ENCODE measurements around the gene KCNF1.

Gene KCNF1

DNA sequence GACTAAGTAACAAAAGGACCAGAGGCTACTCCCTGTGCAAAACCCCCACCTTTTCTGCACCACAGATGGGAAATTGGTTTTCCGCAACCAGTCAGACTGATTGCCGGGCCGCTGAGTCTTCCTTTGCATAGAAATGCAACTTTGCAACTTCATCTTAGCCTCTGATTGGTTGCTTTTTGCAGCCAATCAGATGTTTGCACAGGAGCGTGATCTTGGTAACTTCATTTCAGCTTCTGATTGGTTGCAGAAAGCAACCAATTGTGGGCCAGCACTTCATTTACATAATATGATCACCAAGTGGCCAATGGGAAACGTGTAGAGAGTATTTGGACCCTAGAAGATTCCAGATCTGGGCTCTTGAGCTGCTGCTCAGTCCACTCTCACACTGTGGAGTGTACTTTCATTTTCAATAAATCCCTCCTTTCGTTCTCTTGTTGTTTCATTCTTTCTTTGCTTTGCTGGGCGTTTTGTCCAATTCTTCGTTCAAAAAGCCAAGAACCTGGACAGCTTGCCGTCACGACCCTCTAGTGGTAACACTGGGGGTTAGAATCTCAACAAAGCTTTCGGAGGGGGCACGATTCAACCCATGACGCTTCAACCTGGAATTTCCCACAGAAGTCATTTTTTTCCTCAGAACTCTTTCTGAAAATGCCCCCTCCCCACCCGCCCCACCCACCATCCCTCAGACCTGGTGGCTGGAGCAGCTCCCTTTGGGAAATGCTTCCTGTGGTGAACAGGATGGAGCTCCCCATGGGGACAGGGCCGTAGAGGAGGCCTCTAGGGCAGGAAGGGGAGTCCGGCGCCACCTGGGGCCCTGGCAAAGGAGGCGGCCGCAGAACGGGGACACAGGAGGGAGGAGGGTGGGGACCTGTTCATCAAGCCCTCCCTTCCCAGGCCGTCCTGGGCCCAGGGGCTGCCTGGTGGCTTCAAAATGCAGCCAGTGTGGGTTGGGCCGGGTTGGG is 31.8 kb upstream of the KCNF1 start:
- no peak for DNase-seq (ENCODE audit: low spot score)

DNA sequence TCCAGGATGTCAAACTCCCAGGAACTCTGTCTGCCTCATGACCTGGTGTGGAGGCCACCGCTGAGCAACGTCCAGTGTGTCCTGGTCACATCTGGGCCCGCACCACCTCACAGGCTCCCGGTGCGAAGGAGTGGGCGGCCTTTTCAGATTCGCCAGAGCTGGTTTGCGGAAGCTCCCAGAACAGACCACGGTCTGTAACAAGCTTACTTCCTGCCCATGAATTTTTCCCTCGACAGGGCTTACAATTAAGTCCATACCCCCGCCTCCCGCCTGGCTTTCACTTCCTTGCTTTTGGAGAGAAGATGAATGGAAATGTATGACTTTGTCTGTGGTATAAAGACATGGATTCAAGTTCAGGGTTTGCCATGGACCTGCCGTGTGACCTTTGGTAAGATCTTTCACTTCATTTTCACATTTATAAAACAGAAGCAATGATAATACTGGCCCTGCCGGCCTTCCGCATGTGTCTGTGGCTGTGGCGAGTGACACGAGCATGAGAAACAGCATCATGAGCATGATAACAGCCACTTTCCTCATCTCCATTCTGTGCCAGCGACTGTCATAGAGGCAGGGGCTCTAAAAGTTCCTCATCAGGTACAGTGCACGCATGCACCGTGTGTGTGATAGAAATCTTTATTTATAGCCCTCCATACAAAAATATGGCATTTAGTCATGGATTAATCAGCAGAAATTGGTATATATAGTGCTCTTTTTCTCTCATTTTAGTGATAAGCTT is 31.0 kb upstream of the KCNF1 start:
- DNase-seq (ENCODE audit: low spot score), result no peak

DNA sequence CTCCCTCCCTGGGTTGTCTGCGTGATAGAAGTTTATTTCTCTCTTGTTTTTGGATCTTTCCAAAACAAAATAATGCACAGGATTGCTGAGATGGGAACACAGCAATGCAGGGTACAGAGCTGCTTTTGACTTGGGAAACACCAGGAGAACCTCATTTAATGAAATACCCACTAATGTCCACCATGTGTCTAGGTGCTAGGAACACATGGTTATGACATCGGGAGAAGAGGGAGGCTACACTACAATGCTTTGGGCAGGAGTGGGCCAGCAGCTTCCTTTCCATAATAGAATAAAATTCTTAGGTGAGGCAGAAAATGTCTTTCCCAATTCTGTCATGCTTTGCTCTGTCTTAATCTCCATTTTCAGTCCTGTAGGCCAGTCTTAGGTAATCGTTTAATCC is 29.2 kb upstream of the KCNF1 start:
- DNase-seq (ENCODE audit: low spot score), result no peak

DNA sequence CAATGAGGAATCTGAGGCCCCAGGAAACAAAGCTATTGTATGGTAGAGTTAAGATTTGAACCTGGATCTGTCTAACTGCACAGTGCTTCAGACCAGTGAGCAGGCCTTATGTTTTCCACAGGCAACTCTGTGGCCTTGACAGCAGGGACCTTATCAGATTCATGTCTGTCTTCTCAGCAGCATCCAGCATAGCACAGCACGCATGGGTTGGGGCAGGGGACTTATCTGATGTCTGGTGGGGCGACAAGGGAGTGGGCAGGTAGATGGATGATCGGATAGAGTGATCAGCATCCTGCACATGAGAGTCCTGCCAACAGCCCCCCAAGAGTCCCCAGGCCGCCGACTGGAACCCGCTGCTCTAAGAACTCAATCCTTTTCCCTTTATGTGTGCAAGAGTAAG is 28.7 kb upstream of the KCNF1 start:
- DNase-seq (ENCODE audit: low spot score), result no peak

DNA sequence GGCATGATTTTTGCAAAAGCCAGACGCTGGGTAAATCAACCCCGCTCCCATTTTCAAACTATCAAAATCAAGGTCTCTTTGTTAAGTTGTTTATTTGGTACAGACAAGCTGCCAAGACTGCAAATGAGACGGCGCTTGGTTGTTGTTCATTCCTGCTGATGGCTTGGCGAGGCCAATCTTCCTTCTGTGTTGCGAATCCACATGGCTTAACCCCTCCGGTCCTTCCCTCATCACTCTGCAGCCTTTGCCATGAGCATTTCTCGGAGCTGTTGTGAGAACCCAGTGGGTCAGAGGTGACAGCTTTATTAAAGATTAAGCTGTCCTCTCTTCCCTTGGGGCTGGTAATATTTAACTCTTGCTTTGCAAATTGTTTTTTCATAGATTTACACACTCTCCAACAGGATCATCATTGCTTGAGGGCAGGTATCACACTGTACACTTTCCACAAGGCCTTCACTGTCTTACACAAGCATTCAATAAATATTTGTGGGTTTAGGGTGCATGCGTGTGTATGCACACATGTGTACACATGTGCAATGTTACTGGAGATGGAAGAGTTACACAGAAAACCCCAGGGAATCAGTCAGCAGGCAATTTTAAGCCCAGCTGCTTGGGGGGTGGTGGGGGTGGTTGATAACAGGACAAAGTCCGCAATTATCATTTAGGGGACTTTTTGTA is 27.8 kb upstream of the KCNF1 start:
- no peak for DNase-seq (ENCODE audit: low spot score)

DNA sequence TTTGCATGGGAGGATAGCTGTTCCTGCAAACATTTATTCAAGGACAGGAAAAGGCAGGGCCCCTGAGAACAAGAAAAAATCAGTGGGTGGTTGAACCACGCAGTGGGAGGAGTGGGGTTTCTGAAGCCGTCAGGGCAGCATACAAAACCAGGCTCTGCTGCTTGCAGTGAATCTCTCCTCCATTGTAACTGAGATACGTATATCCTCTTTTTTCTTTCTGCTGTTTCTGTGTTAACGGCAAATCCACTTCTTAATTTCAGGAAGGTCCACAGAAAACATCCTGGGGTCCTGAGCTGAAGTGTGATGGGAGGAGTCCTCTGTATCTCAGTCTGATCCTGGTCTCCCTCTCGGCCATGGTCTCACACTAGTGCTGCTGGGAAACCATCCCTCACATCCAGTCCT is 27.2 kb upstream of the KCNF1 start:
- no peak for DNase-seq (ENCODE audit: low spot score)

DNA sequence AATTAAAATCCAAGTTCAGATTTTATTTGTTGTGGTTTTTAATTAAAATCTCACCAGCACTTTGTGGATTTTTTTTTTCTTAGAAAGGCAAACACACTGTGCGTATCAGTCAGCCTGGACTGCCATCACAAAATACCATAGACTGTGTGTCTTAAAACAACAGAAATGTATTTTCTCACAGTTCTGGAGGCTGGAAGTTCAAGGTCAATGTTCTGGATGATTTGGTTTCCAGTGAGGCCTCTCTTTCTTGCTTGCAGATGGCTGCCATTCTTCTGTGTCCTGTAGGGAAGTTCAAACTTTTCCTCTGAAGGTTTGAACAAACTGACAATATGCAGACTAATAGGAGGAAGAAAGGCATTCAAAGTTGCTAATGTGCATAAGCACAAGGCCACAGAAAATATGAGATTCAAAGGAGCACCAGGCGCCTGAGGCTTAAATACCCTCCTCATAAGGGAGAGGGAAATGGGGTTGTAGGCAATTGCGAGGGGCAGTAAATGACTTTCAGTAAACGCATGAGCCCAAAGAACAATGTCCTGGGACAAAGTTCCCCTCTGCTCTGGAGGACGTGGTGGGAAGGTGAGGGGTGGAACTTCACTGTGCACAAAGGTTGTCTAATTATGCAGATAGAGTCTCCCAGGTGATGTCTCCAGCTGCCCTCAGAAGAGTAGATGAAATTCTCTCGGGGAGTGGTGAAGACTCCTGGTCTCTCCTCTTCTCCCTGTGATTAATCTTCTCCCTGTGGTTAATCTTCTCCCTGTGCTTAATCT is 26.5 kb upstream of the KCNF1 start:
- DNase-seq (ENCODE audit: low spot score), result no peak

DNA sequence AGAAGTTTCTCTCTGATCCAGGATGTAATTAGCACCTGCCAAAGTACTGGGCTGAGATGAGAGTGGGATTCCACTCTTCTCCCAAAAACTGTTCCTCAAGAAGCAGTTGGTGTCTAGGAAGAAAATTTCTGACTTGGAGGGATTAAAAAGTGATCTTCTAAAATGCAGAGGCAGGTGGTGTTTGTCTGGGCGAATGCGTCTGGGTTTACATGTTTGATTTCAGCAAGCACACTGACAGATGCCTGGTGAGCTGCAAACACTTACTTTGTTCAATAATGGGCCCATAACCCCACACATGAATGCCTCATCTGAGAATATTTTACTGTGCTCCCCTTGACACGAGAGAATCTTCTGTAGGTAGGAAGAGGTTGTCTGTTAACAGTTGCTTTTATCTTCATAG is 24.3 kb upstream of the KCNF1 start:
- DNase-seq (ENCODE audit: low spot score), result no peak

DNA sequence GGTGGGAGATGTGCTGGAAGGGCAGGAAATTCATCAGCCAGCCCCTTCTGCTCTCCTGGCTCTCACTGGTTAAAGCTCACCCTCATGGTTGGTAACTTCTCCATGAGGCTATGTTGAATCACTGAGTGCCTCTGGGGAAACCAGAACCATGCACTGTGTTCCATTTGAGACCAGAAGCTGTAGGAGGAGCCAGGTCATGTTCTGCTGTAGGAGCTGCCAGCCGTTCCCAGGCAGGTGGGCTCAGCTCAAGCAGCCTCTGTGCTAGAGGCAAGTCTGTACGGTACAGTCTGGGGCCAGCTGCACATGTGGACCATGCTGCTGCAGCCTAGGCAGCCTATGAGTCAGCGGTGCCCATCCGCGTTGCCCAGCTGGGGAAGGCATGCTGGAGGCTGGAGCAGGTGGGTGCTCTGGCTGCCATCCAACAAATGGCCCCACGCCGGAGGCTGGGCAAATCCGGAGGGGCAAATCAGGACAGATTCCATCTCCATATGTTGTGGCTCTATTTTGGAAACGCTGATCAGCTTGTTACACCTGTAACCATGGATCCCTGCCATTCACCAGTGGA is 22.0 kb upstream of the KCNF1 start:
- DNase-seq (ENCODE audit: low spot score), result no peak

DNA sequence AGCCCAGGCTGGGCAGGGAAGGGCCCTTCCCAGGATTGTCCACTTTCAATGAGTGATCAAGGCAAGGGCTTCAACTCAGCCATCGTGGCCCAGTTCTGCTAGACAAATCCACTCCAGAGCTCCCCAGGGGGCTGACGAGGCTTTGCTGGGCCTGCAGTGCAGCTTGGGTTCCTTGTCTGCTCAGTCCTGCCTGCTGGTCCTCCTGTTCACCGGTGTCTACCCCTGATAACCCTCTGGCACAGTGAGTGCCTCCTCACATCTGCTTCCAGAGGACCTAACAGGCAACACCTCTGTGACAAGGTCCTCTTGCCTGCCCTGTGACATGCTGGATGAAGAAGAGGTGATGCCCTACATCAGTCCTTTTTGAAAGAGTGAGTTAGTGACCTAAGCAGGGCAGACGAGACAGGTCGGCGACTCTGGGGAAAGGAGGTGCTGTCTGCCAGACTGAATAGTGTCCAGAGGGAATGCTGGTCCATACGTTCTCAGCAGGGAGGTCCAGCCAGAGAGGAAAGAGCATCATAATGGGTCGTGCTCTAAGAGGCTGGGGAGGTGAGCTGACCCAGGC is 20.9 kb upstream of the KCNF1 start:
- DNase-seq (ENCODE audit: low spot score), result no peak

DNA sequence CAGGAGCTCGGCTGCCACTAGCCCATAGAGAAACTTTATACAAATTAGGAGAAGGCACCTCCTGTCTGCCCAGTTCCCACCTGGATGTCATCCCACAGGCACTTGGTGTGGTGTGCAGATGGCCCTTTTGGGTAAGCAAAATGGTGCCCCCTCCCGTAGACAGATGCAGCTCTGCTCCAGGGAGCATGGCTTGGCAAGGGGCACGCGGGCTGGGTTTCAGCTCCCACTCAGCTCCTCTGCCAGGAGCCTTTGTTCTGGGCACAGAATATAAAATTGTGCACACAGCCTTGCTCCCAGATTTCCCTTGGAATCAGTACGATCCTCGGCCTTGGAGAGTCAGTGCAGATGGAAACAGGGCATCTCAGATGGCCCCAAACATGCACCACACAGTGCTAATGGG is 20.3 kb upstream of the KCNF1 start:
- DNase-seq (ENCODE audit: low spot score), result no peak

DNA sequence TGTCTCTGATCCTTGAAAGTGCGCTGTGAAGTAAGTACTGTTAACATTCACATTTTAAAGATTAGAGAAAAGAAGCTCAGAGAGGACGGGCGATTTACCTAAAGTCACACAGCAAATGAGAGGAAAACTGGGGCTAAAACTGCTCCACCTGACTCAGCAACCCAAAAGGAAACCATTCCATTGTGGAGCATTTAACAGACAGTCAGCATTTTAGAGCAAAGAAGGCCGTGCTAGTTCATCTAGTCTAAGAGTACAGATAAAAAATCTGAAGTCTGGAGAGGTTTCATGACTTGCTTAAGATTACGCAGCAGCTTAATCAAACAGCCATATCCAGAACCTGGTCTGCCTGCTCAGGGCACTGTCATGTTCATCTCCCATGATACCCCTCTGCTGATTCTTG is 19.9 kb upstream of the KCNF1 start:
- DNase-seq (ENCODE audit: low spot score), result no peak

DNA sequence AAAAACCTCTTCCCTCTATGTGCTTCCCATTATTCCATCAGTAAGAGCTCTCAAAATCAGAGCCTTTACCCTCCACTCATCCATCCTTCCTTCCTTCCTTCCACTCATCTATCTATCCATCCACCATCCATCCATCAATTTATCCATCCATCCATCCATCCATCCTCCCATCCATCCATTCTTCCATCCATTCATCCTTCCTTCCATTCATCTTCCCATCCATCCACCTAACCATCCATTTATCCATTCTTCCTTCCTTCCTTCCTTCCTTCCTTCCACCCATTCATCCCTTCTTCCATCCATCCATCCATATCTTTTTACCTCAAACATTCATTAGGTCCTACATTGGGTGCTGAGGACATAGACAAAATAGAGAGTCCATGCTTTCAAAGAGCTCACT is 19.4 kb upstream of the KCNF1 start:
- DNase-seq (ENCODE audit: low spot score), result no peak

DNA sequence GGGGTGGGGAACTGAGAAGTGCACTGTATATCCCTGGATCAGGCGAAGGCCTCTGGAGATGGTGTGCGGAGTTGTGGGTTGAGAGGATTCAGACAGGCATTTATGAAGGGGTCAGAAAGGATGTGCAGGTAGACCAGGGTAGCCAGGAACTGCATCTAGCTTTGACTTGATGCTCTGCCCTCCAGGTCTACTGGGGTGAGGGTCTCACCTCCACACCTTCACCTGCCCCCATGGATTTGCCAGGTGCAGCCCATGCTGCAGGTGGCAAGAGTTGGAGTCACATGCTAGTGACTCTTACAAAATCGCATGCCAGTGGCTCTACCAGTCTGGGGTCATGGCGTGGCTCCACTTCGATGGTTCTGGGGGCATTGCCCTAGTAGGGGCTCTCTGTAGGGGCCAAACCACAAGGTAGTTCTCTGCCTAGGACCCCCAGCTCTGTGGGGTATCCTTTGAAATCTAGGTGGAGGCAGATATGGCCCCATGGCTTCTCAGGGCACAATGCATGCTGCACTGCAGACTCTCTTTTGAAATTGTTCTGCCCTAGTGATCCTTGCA is 18.9 kb upstream of the KCNF1 start:
- DNase-seq (ENCODE audit: low spot score), result no peak

DNA sequence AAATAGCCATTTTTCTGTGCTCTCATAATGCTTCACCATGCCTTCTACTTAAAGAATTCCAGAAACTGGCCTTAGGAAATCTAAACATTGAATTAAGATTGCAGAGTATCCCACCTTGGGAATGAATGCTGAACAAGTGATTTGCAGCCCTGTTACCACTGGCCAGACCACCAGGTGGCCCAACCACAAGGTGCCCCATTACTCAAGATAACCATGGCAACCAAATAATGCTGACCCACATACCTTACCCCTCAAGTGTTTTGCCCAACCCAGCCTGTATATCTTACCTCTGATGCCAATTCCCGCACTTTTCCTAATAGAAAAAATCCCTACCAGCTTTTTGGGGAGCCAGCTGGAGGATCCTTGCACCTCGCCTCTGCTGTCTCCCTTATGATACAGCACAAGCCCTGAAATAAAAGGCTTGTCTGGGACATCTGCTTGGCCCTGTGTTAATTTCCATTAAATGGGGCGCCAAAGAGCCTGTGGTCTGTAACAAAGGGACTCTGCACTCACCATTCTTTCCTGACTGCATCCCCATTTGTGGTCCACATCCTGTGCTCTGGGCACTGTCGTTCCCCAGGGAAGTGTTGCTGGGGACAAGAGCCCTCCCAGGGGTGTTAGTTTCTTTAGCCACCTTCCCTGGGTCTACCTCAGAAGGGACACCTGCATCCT is 17.3 kb upstream of the KCNF1 start:
- DNase-seq (ENCODE audit: low spot score), result peak; percentile 44

DNA sequence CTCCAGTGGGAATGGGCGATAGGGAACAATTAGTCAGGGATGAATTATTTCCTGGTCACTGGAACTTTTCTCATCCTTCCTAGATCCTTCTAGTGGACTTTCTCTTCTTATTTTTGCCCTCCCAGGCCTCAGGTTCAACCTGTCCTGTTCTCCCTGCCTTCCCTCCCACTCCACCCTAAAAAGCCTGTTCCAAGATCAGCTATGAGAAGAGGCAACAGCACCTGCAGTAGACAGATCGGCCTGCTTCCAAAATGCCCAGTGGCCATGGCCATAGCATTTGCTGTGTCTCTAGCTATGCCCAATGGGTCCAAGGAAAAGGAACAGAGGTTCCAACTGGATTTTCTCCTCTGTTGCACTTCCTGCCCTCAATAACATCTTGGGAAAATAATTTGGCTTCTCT is 16.5 kb upstream of the KCNF1 start:
- DNase-seq (ENCODE audit: low spot score), result no peak

DNA sequence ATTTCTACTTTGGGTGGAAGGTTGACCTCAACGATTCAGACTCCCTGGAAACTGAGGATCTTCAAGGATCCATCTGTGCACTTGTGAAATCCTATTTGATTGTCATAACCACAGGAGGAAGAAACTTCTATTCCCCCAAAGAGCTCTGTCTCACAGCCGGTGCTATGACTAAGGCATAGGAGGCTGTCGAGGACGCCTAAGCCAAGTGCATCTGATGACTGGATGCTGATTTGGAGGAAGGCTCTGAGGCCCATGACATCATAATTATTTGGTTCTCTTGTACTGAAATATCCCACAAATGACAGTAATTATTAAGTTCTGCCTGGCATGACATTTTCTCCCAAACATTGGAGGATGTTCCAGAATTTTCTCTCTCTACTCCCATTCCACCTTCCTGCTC is 13.8 kb upstream of the KCNF1 start:
- no peak for DNase-seq (ENCODE audit: low spot score)

DNA sequence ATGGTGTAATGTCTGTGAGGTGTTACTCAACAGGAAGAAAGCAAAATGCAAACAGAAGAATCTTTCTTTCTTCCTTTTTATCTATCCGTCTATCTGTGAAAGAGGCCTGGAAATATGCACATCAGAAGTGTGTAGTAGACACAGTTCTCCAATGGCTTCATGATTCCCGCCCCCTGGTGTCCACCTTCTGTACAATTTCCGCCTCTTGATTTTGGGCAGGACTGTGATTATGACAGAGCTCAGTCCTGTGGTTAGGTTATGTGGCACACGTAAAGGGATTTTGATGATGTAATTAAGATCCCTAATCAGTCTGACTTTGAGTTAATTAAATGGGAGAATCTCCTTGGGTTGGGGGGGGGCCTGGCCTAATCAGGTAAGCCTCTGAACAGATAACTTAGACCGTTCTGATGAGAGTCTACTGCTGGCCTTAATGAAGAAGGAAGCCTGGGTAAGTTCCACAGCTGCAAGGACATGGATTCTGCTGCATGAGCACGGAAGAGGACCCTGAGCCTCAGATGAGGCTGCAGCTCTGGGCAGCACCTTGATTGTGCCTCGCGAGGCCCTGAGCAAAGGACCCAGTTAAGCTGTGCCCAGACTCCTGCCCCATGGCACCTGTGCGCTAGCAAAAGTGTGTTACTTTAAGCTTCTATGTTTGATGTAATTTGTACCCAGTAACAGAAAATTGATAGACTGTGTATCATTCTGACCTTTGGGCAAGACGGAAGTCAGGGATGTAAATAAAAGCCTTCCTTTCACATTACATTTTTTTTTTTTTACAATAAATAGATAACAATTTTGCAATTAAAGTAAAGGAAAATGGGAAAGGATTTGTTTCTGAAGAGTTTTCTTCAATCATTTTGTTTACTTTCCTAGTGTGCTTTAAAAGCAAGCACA is 11.3 kb upstream of the KCNF1 start:
- DNase-seq (ENCODE audit: low spot score), result no peak

DNA sequence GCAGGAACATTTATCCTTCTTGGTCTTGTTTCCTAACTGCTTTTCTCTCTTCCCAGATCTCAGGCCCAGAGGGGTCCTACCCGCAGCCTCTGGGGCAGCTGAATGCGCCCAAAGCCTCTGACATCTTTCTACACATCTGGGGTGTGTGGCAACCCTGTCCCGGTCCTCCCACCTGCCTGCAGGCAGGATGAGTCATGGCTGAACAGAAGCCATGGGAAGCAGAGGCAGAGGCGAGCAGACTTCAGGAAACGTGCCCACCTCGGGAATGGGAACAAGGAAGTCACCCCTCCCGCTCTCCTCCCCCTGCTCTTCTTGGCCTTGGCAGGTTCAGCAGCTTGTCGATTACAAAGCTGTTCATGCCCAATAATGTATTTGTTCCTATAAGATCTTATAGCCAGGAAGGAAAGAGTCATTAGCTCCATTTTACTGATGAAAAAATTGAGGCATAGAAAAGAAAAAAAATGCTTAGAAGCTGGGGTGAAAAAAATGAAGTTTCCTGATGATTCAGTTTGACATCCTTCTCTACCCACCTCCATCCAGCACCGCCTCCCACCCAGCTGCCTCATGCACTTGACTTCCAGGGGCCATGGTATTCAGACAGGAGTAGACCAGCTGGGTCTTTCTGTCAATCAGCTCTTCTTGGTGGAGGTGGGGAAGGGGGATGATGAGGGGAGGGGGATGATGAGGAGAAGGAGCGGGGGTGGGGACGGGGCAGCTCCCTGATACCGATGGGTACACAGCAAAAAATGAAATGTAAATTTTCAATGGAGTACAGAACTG is 10.4 kb upstream of the KCNF1 start:
- no peak for DNase-seq (ENCODE audit: low spot score)
